Body of pancreas (tissue), 4 donors: ENCODE data around the gene PIP4P1. TPM values are rescaled to one million over a fixed set of nuclear protein-coding genes. Genes with fewer than 3 reads are reported as not detected.

ENCODE experiments used
- ATAC-seq: fragments of 150-250 bp; one replicate; pipeline ENCODE4 v1.9.1; 2016
- DNase-seq, 4 donors: peaks; one replicate each; pipeline ENCODE4 v3.0.0-alpha.2; 2019
- H3K27ac ChIP-seq, 4 donors: fragments of 200-600 bp; sonication (generic); 1 replicate in 3 of 4; 2 replicates in 1 of 4; pipeline versions ENCODE4 v1.5.1 to v1.6.1; 2016 to 2019; ENCODE audit warnings: mild to moderate bottlenecking in 1 of 4, mixed read lengths in 1 of 4, moderate library complexity in 1 of 4
- H3K27me3 ChIP-seq, 2 donors: fragments of 200-600 bp; sonication (generic); one replicate each; pipeline ENCODE4 v1.6.0; 2016; ENCODE audit warnings: mild to moderate bottlenecking in 1 of 2
- H3K36me3 ChIP-seq, 2 donors: fragments of 200-600 bp; sonication (generic); replicated peaks in 1 of 2; 2 replicates each; pipeline ENCODE4 v1.5.1; 2016; ENCODE audit warnings: low read depth in 2 of 2; ENCODE audit not compliant: insufficient read depth in 1 of 2
- H3K4me1 ChIP-seq: fragments of 200-600 bp; sonication (generic); one replicate; pipeline ENCODE4 v1.6.0; 2016
- H3K4me3 ChIP-seq, 2 donors: fragments of 200-600 bp; sonication (generic); 1 replicate in 1 of 2; 2 replicates in 1 of 2; pipeline ENCODE4 v1.5.1; 2016 to 2019
- H3K9me3 ChIP-seq, 3 donors: fragments of 200-600 bp; sonication (generic); 1 replicate in 2 of 3; 2 replicates in 1 of 3; pipeline ENCODE4 v1.5.1; 2016
- CTCF ChIP-seq, 7 experiments: fragments of 450-650 bp in 4 of 7; fragments of 200-600 bp in 3 of 7; sonication (generic) in 3 of 7; IDR thresholded peaks; one replicate each; pipeline ENCODE4 v1.5.1; 2016 to 2019; ENCODE audit warnings: antibody characterized with exemption in 7 of 7
- POLR2A ChIP-seq, 3 donors: fragments of 450-650 bp; IDR thresholded peaks; one replicate each; pipeline ENCODE4 v1.6.1; 2016; ENCODE audit warnings: antibody characterized with exemption in 3 of 3, mild to moderate bottlenecking in 2 of 3
- WGBS, 2 donors: methylation state at CpG; one replicate each; pipeline ENCODE4 v1.1.5; 2017; 5-methylcytosine and 5-hydroxymethylcytosine counted together
- intact Hi-C: fragments of 100-400 bp; cut with DNase I; formaldehyde crosslinking; loops from one replicate; pipeline ENCODE4 v1.15.1; 2023
- total RNA-seq, 2 donors: library from RNA; depleted of rRNA; stranded (reverse); fragments of >200 nt; gene quantifications; one replicate each; pipeline ENCODE4 v1.1.0, GENCODE V29; 2016

Gene PIP4P1
- total RNA-seq, 2 donors from 2014 or later: 12.2 to 12.5 TPM

- Histone ChIP-seq H3K36me3 (no peaks in the 10 kb centered on the region), H3K27me3 (no peaks in the 10 kb centered on the region), H3K4me1 (peaks cover 23% of the 10 kb centered on the region), H3K9me3 (no peaks in the 10 kb centered on the region), H3K4me3 (no peak overlapping the region), H3K27ac (no peak overlapping the region)
- intact Hi-C loops: no loop called here
- DNase-seq (no peak), ATAC-seq (no peak)
- TF ChIP-seq CTCF (IDR thresholded peaks at IDR 0.05): no peak
- no peak for TF ChIP-seq POLR2A (IDR thresholded peaks at IDR 0.05)
- 49 to 55% methylated on average over 2 of the region's 2 CpGs for WGBS, 2 donors
Measured at GRCh38 chr14:20421267-20421666, 40.0 kb downstream of the PIP4P1 start.

GRCh38 chr14:20419419-20419818 lies 41.8 kb downstream of the PIP4P1 start:
- H3K27ac ChIP-seq: no peak overlapping the region
- H3K4me3 ChIP-seq: no peak overlapping the region
- no peaks in the 10 kb centered on the region for H3K36me3 ChIP-seq
- ATAC-seq (no peak), DNase-seq (no peak)
- 83 to 87% methylated on average over 1 of the region's 1 CpG for WGBS, 2 donors
- intact Hi-C loops: no loop called here
- TF ChIP-seq CTCF (IDR thresholded peaks at IDR 0.05) (no peak), POLR2A (IDR thresholded peaks at IDR 0.05) (no peak)
- peaks cover 26% of the 10 kb centered on the region for H3K4me1 ChIP-seq
- no peaks in the 10 kb centered on the region for H3K27me3 ChIP-seq
- no peaks in the 10 kb centered on the region for H3K9me3 ChIP-seq

- intact Hi-C loops: no loop called here
- peak; percentile 51 for ATAC-seq
- TF ChIP-seq POLR2A (IDR thresholded peaks at IDR 0.05) (no peak), CTCF (IDR thresholded peaks at IDR 0.05) (no peak)
- H3K4me1 ChIP-seq: peaks cover 32% of the 10 kb centered on the region
- H3K27ac ChIP-seq: peak overlapping the region in 1 of 4 donors; percentile 29
- no peaks in the 10 kb centered on the region for H3K36me3 ChIP-seq
- no peak overlapping the region for H3K4me3 ChIP-seq
- H3K9me3 ChIP-seq: no peaks in the 10 kb centered on the region
- DNase-seq: peak in 3 of 4 donors; percentile 19 to 41 (median 19)
- no peaks in the 10 kb centered on the region for H3K27me3 ChIP-seq
- WGBS, 2 donors: 18 to 27% methylated on average over 2 of the region's 2 CpGs
Measured at GRCh38 chr14:20418501-20418909, 42.7 kb downstream of the PIP4P1 start.

GRCh38 chr14:20417250-20418186 lies 43.7 kb downstream of the PIP4P1 start:
- Histone ChIP-seq H3K4me3 (no peak overlapping the region), H3K9me3 (no peaks in the 10 kb centered on the region), H3K27me3 (no peaks in the 10 kb centered on the region), H3K27ac (peak overlapping the region in 3 of 4 donors; percentile 29 to 45 (median 40)), H3K4me1 (peaks cover 32% of the 10 kb centered on the region), H3K36me3 (no peaks in the 10 kb centered on the region)
- TF ChIP-seq CTCF (IDR thresholded peaks at IDR 0.05): no peak
- no peak for TF ChIP-seq POLR2A (IDR thresholded peaks at IDR 0.05)
- DNase-seq: peak in 1 of 4 donors; percentile 26
- 39 to 43% methylated on average over 7 of the region's 7 CpGs for WGBS, 2 donors
- intact Hi-C loops: no loop called here
- ATAC-seq: no peak
